GM18861 (cell line): ENCODE results near the gene FAM120A.
A peak's percentile ranks its signal among the peaks of the same experiment; 100 is the strongest.

Experiments
- ATAC-seq: cut with Tn5 transposase; IDR thresholded peaks from one replicate; pipeline ENCODE4 v1.9.1; 2021; ENCODE audit not compliant: unreplicated experiment

FAM120A gene

DNA sequence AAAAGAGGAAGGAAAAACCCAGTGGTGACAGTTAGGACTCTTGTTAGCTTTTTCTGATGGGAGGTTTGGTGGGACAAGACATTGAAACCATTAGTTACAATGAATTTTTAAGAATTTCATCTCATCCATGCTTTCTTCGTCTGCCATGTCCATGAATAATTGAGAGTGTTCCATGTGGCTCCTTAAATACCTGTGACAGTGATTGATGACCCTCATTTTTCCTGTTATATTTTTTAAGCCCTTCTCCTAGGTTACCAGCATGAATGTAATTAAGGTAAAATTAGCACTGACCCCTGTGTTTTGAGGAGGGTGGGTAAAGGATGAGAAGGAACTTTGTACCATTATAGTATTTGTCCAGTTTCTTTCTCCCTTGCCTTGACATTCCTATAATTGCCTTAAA is 101.4 kb downstream of the FAM120A start:
- no peak for ATAC-seq

DNA sequence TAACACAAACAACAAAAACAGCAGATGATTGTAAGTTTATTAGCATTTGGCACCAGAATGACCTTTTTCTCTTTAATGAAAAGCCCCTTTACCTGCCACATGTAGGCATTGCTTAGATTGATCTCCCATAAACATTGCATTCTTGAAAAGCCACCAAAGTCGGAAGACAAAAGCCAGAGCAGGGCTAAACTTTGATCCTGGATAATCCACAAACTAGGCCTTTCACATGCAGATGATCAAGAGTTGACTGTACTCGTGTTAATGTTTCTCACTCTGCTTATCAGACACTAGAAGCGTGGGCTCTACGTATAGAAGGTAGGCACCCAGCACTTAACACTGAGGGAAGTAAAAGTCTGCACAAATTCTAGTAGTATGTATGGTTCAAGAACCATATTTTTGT is 103.9 kb downstream of the FAM120A start:
- no peak for ATAC-seq

DNA sequence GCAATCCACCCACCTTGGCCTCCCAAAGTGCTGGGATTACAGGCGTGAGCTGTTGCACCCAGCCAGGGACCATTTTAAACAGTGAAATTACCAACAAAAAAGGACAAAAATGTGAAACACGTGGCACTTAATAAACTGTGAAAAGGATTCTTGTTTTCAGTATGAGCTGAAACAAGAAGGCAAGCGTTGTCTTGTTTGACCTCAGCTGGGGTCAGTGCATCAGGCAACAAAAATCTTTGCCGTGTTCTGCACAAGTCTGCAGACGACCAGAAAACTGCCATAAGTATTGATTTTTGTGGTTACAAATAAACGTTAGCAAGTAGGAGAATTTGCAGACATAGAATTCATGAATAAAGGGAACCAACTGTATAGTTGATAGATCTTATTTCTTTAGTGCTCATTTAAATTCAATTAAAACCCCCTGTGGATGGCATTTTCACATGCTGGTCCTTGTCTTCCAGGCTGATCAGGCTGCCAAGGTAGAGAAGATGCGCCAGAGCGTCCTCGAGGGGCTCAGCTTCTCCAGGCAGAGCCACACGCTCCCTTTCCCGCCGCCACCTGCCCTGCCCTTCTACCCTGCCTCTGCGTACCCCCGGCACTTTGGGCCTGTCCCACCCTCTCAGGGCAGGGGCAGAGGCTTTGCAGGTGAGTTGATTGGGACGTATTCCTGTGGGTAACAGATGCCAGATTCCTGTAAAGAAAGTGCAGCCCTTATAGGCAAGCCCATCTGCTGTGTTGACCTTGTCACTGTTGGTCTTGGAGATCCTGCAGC is 106.1 kb downstream of the FAM120A start:
- no peak for ATAC-seq

DNA sequence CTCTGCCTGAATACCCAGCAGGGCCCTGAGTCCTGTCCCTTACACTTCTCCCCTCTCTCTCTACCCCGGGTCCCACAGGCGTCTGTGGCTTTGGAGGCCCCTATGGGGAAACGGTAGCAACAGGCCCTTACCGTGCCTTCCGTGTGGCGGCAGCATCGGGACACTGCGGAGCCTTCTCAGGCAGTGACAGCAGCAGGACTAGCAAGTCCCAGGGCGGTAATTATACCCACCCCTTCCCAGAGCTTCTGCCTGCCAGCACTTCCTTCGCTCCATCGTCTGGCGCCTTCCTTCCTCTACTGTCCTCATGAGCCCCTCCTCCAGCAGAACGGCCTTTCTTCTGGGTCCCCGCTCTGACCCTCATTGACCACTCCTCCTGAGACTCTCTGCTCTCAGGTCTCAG is 107.0 kb downstream of the FAM120A start:
- no peak for ATAC-seq

DNA sequence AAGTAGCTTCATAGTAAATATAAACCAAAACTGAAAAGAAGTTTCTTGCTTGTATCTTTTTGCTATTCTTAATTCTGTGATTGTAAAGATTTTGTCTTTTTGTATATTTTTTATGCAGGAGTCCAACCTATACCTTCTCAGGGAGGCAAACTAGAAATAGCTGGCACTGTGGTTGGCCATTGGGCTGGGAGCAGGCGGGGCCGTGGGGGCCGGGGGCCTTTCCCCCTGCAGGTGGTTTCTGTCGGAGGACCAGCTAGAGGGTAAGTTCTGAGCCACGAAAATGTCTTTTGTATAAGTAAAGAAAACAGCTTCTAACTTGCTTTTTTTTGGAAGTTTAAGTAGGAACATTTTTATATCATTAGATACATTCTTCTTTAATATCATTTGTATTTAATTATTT is 109.5 kb downstream of the FAM120A start:
- no peak for ATAC-seq

DNA sequence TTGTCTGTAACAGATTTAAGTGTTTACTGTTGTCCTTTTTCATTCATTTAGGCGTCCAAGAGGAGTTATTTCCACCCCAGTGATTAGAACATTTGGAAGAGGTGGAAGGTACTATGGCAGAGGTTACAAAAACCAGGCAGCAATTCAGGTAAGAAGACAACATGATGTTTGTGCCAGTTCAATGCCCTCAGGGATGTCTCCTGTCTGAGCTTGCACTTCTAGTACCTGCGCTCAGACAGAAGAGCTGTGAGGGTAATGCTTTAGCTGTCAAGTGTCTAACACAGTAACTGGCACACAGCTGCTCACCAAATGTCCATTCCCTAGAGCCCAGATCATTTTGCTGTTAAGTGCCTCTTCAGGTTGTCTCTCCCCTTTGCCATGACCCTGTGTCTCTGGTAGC is 110.7 kb downstream of the FAM120A start:
- ATAC-seq, result no peak

DNA sequence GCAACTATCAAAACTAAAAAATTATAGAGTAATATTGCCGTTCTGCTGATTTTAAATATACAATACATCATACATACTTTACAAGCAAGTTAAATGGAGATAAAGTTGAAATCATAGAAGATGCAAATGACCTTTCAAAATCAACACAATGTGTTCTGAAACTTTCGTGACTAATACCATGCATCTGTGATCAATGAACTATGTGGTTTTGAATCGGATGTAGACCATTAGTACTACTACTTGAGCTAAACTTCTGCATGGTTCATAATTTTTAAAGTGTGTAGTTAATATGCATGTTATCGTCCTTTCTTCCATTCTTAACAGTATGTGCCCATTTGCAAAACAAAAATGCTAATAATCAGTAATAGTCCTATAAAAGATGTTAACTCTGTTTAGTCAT is 113.6 kb downstream of the FAM120A start:
- ATAC-seq, result peak; percentile 29

DNA sequence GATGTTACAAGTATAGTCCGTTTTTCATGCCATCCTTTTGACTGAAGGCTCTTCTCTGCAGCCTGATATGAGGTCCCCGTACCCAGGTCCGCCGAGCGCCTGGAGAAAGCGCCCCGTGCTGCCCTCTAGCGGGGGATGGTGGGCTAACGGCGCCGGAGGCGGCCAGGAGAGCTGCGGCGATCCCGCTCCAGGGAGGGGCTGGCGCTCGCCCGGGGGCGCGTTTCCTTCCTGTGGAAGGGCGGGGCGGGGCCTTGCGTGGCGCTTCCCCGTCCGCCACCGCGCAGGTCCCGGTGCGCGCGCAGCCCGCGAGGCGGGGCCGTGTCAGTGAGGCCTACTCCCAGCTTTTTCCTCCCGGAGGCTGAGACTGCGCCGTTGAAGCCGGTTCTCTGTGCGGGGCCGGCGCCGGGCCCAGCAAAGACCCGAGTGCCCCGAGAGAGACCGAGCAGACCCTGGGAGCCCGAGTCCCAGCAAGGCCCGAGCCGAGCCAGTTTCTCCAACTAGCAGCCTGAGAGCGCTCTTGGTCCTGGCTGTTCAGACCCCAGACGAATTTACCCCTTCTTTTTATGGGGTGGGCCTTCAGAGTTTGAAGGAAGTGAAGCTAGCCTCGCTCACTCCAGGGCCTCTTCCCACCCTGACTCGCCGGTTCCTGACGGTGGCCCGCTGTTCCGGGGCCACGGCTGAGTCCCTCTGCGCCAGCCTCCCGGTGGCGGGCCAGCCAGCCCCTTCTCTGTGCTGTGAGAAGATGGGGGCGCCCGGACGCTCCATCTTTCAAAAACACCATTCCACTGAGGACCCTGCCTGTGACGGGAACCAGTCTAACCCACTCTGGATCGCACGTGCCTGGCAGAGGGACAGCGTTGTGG is 115.2 kb downstream of the FAM120A start:
- peak; percentile 79 for ATAC-seq

DNA sequence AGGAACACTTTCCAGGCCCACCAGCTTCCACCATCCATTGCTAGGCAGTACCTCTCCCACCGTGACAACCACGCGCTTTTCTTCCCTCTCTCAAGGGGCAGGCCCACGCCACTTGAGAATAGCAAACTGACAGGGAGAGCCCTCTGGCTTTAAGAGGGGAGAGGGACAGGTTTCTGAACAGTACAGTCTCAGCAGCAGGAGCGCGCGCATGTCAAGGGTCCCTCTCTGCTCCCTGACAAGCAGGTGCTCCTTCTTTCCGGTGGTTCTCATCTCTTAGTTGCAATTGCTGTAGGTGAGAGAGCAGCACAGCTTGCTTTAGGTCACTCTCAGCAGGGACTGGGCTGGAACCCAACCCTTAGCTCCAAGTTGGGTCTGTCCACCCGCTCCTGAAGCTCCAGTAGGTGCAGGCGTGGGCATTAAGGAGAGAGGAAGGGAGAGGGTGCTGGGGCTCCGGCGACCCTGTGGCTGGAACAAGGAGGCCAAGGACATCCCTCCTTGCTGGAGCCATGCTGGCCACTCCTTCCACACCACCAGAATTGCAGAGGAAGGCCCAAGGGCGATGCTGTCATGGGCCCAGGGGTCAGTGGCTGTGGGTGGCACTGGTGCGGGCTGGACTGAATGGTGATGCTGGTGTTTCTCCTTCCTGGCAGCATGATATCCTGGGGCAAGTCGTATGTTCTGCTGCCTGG is 115.9 kb downstream of the FAM120A start:
- no peak for ATAC-seq

DNA sequence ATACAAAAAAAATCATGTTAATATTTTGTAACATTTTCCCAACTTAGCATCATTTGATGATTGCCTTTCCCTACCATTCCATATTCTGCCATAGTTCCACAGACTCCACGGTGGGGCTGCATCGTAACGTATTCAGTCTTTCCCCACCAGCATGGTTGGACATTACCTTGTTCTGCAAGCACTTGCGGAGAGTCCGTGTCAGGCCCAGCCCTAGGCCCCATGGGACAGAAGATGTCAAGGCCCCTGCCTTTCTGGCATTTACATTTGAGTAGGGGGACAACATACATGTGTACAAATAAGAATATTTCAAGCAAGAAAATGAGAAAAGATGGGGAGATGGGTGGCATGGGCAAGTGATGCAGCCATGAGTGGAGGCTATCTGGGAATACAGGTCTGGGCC is 116.7 kb downstream of the FAM120A start:
- no peak for ATAC-seq

DNA sequence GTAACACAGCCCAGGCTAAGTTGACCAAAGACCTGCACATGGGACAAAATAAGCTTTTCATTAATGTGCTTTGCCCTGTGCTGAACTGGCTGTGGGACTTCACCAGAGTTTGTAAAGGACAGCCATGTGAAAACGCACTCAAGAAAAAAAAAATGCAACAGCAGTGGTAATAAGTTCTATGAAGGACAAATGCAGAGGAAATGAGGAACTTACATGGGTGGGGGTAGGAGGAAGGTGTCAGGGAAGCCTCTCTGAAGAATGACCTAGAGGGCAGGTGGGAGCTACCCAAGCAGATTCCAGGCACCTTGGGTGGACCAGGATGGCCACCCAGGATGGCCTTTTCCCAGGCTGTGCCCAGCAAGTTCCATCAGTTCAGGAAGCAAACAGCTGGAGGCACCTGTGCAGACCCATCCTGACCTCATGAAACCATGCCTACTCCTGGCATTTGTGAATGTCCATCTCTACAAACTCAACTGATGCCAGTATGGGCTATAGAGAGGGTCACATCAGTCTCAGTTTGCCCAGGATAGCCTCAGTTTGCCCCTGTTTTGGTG is 118.2 kb downstream of the FAM120A start:
- no peak for ATAC-seq

DNA sequence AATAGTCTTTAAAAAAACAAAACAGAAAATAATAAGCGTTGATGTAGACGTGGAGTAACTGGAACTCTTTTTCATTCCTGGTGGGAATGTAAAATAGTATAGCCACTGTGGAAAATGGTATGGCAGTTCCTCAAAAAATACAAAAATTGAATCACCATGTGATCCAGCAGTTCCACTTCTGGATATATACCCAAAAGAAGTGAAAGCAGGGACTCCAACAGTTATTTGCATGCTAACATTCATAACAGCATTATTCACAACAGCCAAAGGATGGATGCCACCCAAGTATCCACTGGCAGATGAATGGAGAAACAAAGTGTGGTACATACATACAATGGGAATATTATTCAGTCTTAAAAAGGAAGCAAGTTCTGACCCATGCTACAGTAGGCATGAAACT is 120.7 kb downstream of the FAM120A start:
- no peak for ATAC-seq

DNA sequence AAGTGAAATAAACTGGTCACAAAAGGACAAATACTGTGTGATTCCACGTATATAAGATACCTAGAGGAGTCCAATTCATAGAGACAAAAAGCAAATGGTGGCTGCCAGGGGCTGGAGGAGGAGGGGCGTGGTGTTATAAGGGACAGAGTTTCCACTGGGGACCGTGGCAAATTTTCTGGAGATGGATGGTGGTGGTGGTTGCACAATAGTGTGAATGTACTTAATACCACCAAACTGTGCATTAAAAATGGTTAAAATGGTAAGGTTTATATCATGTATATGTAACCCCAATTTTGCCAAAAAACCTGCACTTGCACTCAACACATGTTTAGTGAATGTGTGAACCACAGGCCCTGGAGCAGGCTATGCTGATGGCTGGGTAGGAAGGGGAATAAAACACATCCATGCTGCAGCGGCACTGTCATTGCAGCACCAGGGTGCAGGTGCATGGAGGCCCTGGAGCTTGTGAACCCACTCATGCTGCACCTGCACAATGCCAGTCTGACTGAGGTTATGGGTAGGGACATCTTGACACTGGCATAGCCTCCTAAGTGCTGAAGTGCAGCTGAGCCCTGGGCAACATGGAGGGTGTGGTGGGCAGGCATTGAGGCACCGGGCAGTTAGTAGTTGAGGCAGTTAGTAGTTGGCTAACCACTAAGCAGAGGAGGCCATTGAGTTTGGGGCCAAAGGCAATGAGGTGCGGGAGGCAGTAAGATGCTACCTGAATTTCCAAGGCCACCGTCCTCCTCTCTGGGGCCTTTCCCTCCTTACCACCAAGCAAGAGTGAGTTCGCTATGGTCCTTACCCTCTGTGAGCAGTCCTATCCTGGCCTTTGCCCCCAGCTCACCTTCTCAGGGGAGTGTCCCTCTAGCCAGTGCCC is 121.4 kb downstream of the FAM120A start:
- ATAC-seq, result no peak

DNA sequence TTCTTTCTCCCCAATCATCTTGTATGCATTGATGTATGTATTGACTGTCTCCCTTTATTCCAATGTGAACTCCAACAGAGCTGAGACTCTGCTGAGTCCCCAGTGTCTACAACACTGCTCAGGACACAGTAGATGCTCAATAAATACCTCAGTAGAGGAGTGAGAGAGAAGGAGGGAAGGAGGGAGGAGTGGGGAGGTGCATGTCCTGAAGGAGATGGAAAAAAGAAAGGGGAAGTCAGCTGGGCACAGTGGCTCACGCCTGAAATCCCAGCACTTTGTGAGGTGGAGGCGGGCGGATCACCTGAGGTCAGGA is 122.0 kb downstream of the FAM120A start:
- ATAC-seq, result no peak

DNA sequence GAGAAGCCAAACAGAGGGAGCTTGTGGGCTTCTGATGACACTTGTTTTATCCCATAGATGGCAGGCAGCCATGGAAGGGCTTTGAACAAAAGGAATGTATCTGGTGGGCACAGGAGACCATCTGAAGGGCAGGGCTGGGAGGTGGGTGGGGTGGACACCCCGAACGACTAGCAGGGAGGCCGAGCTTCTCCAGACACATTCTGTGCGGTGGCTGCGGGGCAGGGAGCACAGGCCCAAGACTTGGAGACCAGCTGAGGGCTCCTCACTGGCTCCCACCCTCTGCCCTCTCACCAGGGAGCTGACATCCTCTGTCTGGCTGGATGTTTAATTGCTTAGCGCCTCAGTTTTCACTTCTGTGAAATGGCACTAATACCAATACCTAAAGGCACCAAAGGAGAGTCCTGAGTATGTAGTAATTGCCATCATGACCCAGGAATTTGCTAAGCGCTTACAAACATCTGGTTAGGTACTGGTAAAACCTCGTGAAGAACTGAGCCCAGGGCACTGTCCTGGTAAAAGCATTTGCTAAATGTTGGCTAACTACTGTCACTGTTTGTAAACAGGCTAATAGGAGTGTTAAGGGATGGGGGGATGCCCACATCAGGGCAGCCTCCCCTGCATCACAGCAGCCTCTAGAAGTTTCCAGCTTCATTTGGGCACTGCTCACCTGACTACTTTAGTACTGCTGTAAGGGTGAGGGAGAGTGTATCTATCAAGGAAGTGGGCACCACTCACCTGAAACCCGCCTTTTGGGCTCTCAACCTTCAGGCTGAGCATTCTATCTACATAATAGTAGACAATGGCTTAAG is 122.8 kb downstream of the FAM120A start:
- no peak for ATAC-seq

DNA sequence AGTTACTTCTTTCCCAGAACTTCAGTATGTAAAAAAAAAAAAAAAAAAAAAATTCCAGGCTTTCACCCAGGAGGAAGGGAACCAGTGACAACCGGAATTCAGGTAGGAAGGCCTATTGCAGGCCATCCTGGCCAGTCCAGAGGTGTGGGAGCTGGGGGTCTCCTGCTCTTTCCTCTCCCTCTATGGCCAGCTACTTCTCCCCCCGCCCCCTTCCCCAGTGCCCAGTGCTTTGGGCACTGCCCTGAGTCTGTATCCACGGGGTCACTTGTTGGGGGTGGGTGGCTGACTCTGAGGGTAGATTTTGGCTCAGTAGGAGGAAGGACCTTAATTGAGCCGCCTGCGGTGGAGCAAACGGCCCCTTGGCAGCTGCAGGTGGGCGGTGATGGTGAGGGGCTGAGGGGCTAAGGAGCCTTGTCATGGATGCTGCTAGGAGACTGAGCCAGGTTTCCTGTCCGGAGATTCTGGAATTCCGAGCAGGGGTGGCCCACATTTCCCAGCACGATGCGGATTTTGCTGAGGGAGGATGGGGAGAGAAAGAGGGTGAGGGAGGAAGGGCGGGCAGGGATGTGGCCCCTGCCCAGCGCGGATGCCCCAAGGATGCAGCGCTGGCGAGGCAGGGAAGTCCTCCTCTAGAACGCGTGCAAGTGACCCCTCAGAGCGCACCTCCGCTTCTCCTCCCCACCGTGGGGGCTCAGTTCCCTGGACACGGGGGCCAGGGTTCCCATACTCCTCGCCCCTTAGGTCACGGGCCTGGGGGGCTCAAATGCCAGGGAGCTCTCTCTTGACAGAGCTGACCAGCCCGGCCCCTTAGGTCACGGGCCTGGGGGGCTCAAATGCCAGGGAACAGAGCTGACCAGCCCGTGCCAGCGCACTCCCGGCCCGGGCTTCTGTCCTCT is 123.7 kb downstream of the FAM120A start:
- ATAC-seq, result no peak

DNA sequence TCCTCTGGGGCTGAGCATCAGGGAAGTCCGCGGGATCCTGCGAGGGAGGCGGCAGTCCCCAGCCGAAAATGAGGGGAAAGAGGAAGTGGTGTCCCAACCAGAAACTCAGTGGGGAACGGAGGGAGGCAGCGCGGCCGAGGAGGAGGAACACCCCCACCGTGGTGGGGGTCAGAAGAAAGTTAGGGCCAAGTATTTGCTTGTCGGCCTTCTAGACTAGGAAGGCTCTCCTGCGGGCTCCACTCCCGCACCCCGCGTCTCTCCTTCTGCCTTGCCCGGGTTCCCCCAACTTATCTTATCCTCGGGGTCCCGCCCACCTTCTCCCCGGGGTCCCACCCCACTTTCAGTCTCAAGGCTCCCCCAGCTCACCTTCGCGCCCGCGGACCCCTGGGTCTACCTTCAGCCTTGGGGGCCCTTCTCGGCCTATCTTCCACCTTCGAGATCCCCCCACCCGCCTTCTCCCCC is 124.3 kb downstream of the FAM120A start:
- ATAC-seq, result no peak

DNA sequence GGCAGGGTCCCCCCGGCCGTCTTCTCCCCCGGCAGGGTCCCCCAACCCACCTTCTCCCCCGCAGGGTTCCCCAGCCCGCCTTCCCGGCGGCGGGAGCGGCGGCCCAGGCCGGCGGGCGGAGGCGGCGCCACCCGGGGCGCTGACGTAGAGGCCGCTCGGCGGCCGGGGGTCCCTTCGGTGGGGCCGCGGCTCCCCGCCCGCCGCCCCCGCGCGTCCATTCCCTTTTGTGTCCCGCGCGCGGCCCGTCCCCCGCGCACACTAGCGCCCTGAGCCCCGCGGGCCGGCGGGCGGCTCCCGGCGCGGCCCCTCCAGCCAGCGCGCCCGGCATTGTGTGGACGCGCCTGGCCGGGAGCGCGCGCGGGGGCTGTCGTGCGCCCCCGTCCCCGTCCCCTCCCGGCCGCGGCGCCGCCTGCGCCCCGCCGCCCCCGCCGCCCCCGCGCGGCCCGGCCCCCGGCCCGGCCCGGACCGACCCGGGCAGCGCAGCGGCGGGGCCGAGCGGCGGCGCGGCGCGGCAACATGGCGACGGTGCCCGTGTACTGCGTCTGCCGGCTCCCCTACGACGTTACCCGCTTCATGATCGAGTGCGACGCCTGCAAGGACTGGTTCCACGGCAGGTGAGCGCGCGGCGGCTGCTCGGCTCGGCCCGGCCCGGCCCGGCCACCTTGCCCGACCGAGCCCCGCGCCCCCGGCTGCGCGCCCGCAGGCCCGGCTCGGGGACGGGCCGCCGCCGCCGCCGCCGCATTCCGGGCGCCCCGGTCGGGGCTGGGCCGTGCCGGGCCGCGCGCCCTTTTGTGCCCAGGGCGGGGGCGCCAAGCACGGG is 125.0 kb downstream of the FAM120A start, which contains the start of gene PHF2:
Gene PHF2, plus strand, starts transcription at position 327 of the 820 bp plus-strand sequence. Its CDS starts 190 bp downstream, at position 517.
- no peak for ATAC-seq
